Astrocyte (in vitro differentiated cells and primary cell): Measurements from ENCODE around the gene UGGT2. TPM values are rescaled to one million over a fixed set of nuclear protein-coding genes. Genes with fewer than 3 reads are reported as not detected.

Source experiments
- DNase-seq: peaks from one replicate; pipeline ENCODE4 v3.0.0-alpha.2; 2010; ENCODE audit warnings: low read depth
- FAIRE-seq: peaks from 2 replicates; lab custom pipeline; 2011; peaks lifted over from hg19 to GRCh38; lab: Jason Lieb, UNC
- H2AFZ ChIP-seq: 2 replicates; pipeline ENCODE4 v1.6.0; 2012; ENCODE audit warnings: low read depth, low read length, inconsistent platforms
- H3K27ac ChIP-seq: 2 replicates; pipeline ENCODE4 v1.5.1; 2011; ENCODE audit warnings: low read depth, low read length, inconsistent platforms
- H3K27me3 ChIP-seq: 2 replicates; pipeline ENCODE4 v1.6.0; 2011; ENCODE audit warnings: low read length, inconsistent platforms; ENCODE audit not compliant: insufficient read depth
- H3K36me3 ChIP-seq: 2 replicates; pipeline ENCODE4 v1.5.1; 2011; ENCODE audit warnings: low read length, inconsistent platforms; ENCODE audit not compliant: insufficient read depth
- H3K4me1 ChIP-seq: 2 replicates; pipeline ENCODE4 v1.5.1; 2011; ENCODE audit warnings: low read length, inconsistent platforms; ENCODE audit not compliant: insufficient read depth
- H3K4me2 ChIP-seq: 2 replicates; pipeline ENCODE4 v1.6.0; 2012; ENCODE audit warnings: low read length, inconsistent platforms
- H3K4me3 ChIP-seq: 2 replicates; pipeline ENCODE4 v1.5.1; 2011; ENCODE audit warnings: low read depth, mild to moderate bottlenecking, low read length, inconsistent platforms; ENCODE audit not compliant: insufficient read depth
- H3K79me2 ChIP-seq: 2 replicates; pipeline ENCODE4 v1.6.0; 2012; ENCODE audit warnings: mild to moderate bottlenecking, low read length, inconsistent platforms; ENCODE audit not compliant: insufficient read depth
- H3K9ac ChIP-seq: 2 replicates; pipeline ENCODE4 v1.6.0; 2012; ENCODE audit warnings: mild to moderate bottlenecking, low read length, inconsistent platforms
- H3K9me3 ChIP-seq: 2 replicates; pipeline ENCODE4 v1.5.1; 2012; ENCODE audit warnings: low read depth, mild to moderate bottlenecking, low read length, inconsistent platforms; ENCODE audit not compliant: insufficient read depth
- H4K20me1 ChIP-seq: 2 replicates; pipeline ENCODE4 v1.6.0; 2012; ENCODE audit warnings: low read length, inconsistent platforms; ENCODE audit not compliant: insufficient read depth
- H3K27ac Mint-ChIP-seq: one replicate; pipeline ENCODE4 v1.8.0; 2021; ENCODE audit warnings: mild to moderate bottlenecking, mixed read lengths; ENCODE audit not compliant: unreplicated experiment
- H3K27me3 Mint-ChIP-seq: one replicate; pipeline ENCODE4 v1.8.0; 2021; ENCODE audit warnings: low read depth, mixed read lengths; ENCODE audit not compliant: unreplicated experiment
- H3K36me3 Mint-ChIP-seq: one replicate; pipeline ENCODE4 v1.8.0; 2021; ENCODE audit warnings: low read depth, mixed read lengths; ENCODE audit not compliant: unreplicated experiment
- H3K4me1 Mint-ChIP-seq: one replicate; pipeline ENCODE4 v1.8.0; 2021; ENCODE audit warnings: low read depth, mixed read lengths; ENCODE audit not compliant: unreplicated experiment
- H3K4me3 Mint-ChIP-seq: one replicate; pipeline ENCODE4 v1.8.0; 2021; ENCODE audit warnings: mild to moderate bottlenecking, moderate library complexity, mixed read lengths; ENCODE audit not compliant: unreplicated experiment
- H3K9me3 Mint-ChIP-seq: one replicate; pipeline ENCODE4 v1.8.0; 2021; ENCODE audit warnings: mild to moderate bottlenecking, mixed read lengths; ENCODE audit not compliant: unreplicated experiment
- CTCF ChIP-seq: IDR thresholded peaks from 2 replicates; pipeline ENCODE4 v1.5.1; 2011; ENCODE audit warnings: low read depth, mild to moderate bottlenecking, inconsistent platforms, low read length, moderate library complexity; ENCODE audit not compliant: insufficient read depth
- EZH2 ChIP-seq: IDR thresholded peaks from 2 replicates; pipeline ENCODE4 v1.6.1; 2012; ENCODE audit warnings: mild to moderate bottlenecking, low read length, inconsistent platforms; ENCODE audit not compliant: insufficient read depth
- total RNA-seq: library from RNA; stranded (reverse); gene quantifications from 2 replicates; pipeline ENCODE4 v1.2.1, GENCODE V29; 2021

The UGGT2 gene
- total RNA-seq, 1 donor from 2014 or later: 36.2 TPM

GRCh38 chr13:95754069-95754468 is 299.1 kb downstream of the UGGT2 start:
- Mint-ChIP-seq H3K27me3 (no peaks in the 10 kb centered on the region), H3K4me1 (peaks cover 6% of the 10 kb centered on the region)

GRCh38 chr13:95752677-95753076 is 300.5 kb downstream of the UGGT2 start:
- Mint-ChIP-seq H3K4me3 (no peak overlapping the region), H3K4me1 (peaks cover 6% of the 10 kb centered on the region), H3K27ac (no peak overlapping the region), H3K36me3 (no peaks in the 10 kb centered on the region), H3K27me3 (no peaks in the 10 kb centered on the region), H3K9me3 (no peaks in the 10 kb centered on the region)
- Histone ChIP-seq H3K79me2 (peaks cover 5% of the 10 kb centered on the region), H3K9me3 (no peaks in the 10 kb centered on the region), H3K9ac (no peak overlapping the region), H3K4me3 (no peak overlapping the region), H2AFZ (no peak overlapping the region), H3K4me2 (no peak overlapping the region), H3K27me3 (no peaks in the 10 kb centered on the region), H4K20me1 (peaks cover 44% of the 10 kb centered on the region), H3K27ac (no peak overlapping the region), H3K36me3 (no peaks in the 10 kb centered on the region), H3K4me1 (no peaks in the 10 kb centered on the region)
- no peak for DNase-seq
- no peak for FAIRE-seq
- TF ChIP-seq CTCF (no peak), EZH2 (no peak)

More at GRCh38 chr13:95754069-95754468, 299.1 kb downstream of the UGGT2 start:
- Histone ChIP-seq H3K4me1 (no peaks in the 10 kb centered on the region), H3K4me2 (no peak overlapping the region), H3K9ac (no peak overlapping the region), H3K79me2 (peaks cover 5% of the 10 kb centered on the region), H3K27me3 (no peaks in the 10 kb centered on the region), H4K20me1 (peaks cover 42% of the 10 kb centered on the region), H3K27ac (no peak overlapping the region), H3K4me3 (no peak overlapping the region), H2AFZ (no peak overlapping the region), H3K36me3 (no peaks in the 10 kb centered on the region), H3K9me3 (no peaks in the 10 kb centered on the region)
- Mint-ChIP-seq H3K36me3 (peaks cover 2% of the 10 kb centered on the region), H3K27ac (no peak overlapping the region), H3K4me3 (no peak overlapping the region), H3K9me3 (no peaks in the 10 kb centered on the region)
- FAIRE-seq (no peak), DNase-seq (no peak)
- TF ChIP-seq EZH2 (no peak), CTCF (no peak)

Other genes starting within 250 kb of the UGGT2 start
- 0.07 TPM in 1 of 2 replicates, not detected in the other for gene HS6ST3, start 36.7 kb upstream of the UGGT2 start, total RNA-seq